Liver (tissue), 9 donors: ENCODE results near the gene PIEZO2. TPM values are rescaled to one million over a fixed set of nuclear protein-coding genes. Genes with fewer than 3 reads are reported as not detected.

Experiments
- DNase-seq: peaks from one replicate; pipeline ENCODE4 v3.0.0-alpha.2; 2017; ENCODE audit warnings: low spot score
- H3K27ac ChIP-seq, 2 donors: one replicate each; pipeline ENCODE4 v1.7.0; 2013; ENCODE audit warnings: inconsistent platforms in 2 of 2, low read length in 2 of 2, control low read depth in 1 of 2, low read depth in 1 of 2, mild to moderate bottlenecking in 1 of 2
- H3K27me3 ChIP-seq, 4 donors: one replicate each; pipeline versions ENCODE4 v1.6.1 to v1.7.0; 2013; ENCODE audit warnings: low read length in 3 of 4, inconsistent platforms in 1 of 4, mild to moderate bottlenecking in 1 of 4, moderate library complexity in 1 of 4; ENCODE audit not compliant: control insufficient read depth in 4 of 4, insufficient read depth in 4 of 4
- H3K36me3 ChIP-seq, 4 donors: one replicate each; pipeline versions ENCODE4 v1.6.1 to v1.7.0; 2013; ENCODE audit warnings: low read length in 3 of 4, mild to moderate bottlenecking in 3 of 4, low read depth in 1 of 4, moderate library complexity in 1 of 4; ENCODE audit not compliant: control insufficient read depth in 4 of 4, insufficient read depth in 3 of 4
- H3K4me1 ChIP-seq, 4 donors: one replicate each; pipeline versions ENCODE4 v1.6.1 to v1.7.0; 2013; ENCODE audit warnings: low read length in 3 of 4, mild to moderate bottlenecking in 3 of 4, moderate library complexity in 1 of 4; ENCODE audit not compliant: control insufficient read depth in 4 of 4, insufficient read depth in 4 of 4
- H3K4me3 ChIP-seq, 3 donors: one replicate each; pipeline versions ENCODE4 v1.6.1 to v1.7.0; 2013; ENCODE audit warnings: low read length in 3 of 3, control low read depth in 1 of 3, low read depth in 1 of 3, mild to moderate bottlenecking in 1 of 3
- H3K9ac ChIP-seq, 2 donors: one replicate each; pipeline ENCODE4 v1.7.0; 2013; ENCODE audit warnings: low read length in 2 of 2, mild to moderate bottlenecking in 2 of 2, moderate library complexity in 2 of 2, control low read depth in 1 of 2, low read depth in 1 of 2
- H3K9me3 ChIP-seq, 4 donors: one replicate each; pipeline versions ENCODE4 v1.6.1 to v1.7.0; 2013; ENCODE audit warnings: low read length in 3 of 4; ENCODE audit not compliant: control insufficient read depth in 4 of 4
- EGR1 ChIP-seq, 2 donors: IDR thresholded peaks; 2 replicates each; pipeline ENCODE4 v1.6.1; 2016 to 2018; ENCODE audit warnings: antibody characterized with exemption in 2 of 2, low read depth in 2 of 2
- FOXA1 ChIP-seq: IDR thresholded peaks from 2 replicates; pipeline ENCODE4 v1.6.1; 2016; ENCODE audit warnings: antibody characterized with exemption
- FOXA2 ChIP-seq: IDR thresholded peaks from 2 replicates; pipeline ENCODE4 v1.6.1; 2016; ENCODE audit warnings: antibody characterized with exemption
- GABPA ChIP-seq, 2 donors: IDR thresholded peaks in 1 of 2; conservative IDR thresholded peaks in 1 of 2; 2 replicates each; pipeline ENCODE4 v1.6.1; 2016; ENCODE audit warnings: antibody characterized with exemption in 2 of 2, mild to moderate bottlenecking in 1 of 2, moderate library complexity in 1 of 2
- HNF4A ChIP-seq, 2 donors: conservative IDR thresholded peaks; 2 replicates each; pipeline ENCODE4 v1.6.1; 2016; ENCODE audit warnings: antibody characterized with exemption in 2 of 2, mild to moderate bottlenecking in 2 of 2
- HNF4G ChIP-seq: IDR thresholded peaks from 2 replicates; pipeline ENCODE4 v1.6.1; 2016; ENCODE audit warnings: antibody characterized with exemption
- JUND ChIP-seq, 2 donors: IDR thresholded peaks; 2 replicates each; pipeline ENCODE4 v1.6.1; 2016; ENCODE audit warnings: antibody characterized with exemption in 2 of 2
- NR2F2 ChIP-seq: IDR thresholded peaks from 2 replicates; pipeline ENCODE4 v1.6.1; 2016; ENCODE audit warnings: antibody characterized with exemption
- RAD21 ChIP-seq, 2 donors: IDR thresholded peaks; 2 replicates each; pipeline ENCODE4 v1.6.1; 2016; ENCODE audit warnings: antibody characterized with exemption in 2 of 2, mild to moderate bottlenecking in 2 of 2
- RXRA ChIP-seq, 2 donors: IDR thresholded peaks; 2 replicates each; pipeline ENCODE4 v1.6.1; 2017 to 2018; ENCODE audit warnings: antibody characterized with exemption in 2 of 2, mild to moderate bottlenecking in 1 of 2
- SP1 ChIP-seq: IDR thresholded peaks from 2 replicates; pipeline ENCODE4 v1.6.1; 2018; ENCODE audit warnings: antibody characterized with exemption, mild to moderate bottlenecking
- TAF1 ChIP-seq: conservative IDR thresholded peaks from 2 replicates; pipeline ENCODE4 v1.6.1; 2016; ENCODE audit warnings: antibody characterized with exemption, mild to moderate bottlenecking
- YY1 ChIP-seq: IDR thresholded peaks from 2 replicates; pipeline ENCODE4 v1.6.1; 2016; ENCODE audit warnings: antibody characterized with exemption, mild to moderate bottlenecking
- WGBS: extraction: QIAGEN DNeasy Blood & Tissue Kit; methylation state at CpG from one replicate; pipeline ENCODE4 v1.1.7; 2013; 5-methylcytosine and 5-hydroxymethylcytosine counted together
- polyA plus RNA-seq, 2 donors: library from polyadenylated mRNA; stranded (reverse) in 1 of 2; unstranded in 1 of 2; fragments of 200-250 nt in 1 of 2; fragments of >200 nt in 1 of 2; fragmentation: Nextera tagmentation in 1 of 2; extraction: Ambion mirVana in 1 of 2; gene quantifications; one replicate each; pipeline versions ENCODE4 v1.2.1 to v1.2.3, GENCODE V29; 2013 to 2015
- total RNA-seq, 2 donors: library from RNA; depleted of rRNA; stranded (reverse); fragments of >200 nt; gene quantifications; one replicate each; pipeline ENCODE4 v1.2.3, GENCODE V29; 2014
- TF ChIP-seq, protein P1 (sequence below): IDR thresholded peaks from 2 replicates; pipeline ENCODE4 v1.6.1; 2016; ENCODE audit warnings: antibody characterized with exemption, mild to moderate bottlenecking
- TF ChIP-seq, protein P2 (sequence below): IDR thresholded peaks from 2 replicates; pipeline ENCODE4 v1.6.1; 2016; ENCODE audit warnings: antibody characterized with exemption
- TF ChIP-seq, protein P3 (sequence below): IDR thresholded peaks from 2 replicates; pipeline ENCODE4 v1.6.1; 2016; ENCODE audit warnings: antibody characterized with exemption
- TF ChIP-seq, protein P4 (sequence below): IDR thresholded peaks from 2 replicates; pipeline ENCODE4 v1.6.1; 2016; ENCODE audit warnings: antibody characterized with exemption
- TF ChIP-seq, protein P5 (sequence below): fragments of 150-350 bp; IDR thresholded peaks from 2 replicates; pipeline ENCODE4 v1.5.1; 2017; ENCODE audit warnings: improper control_type of control experiment, low read depth, low read length; ENCODE audit not compliant: missing input control
- donor health status: healthy.
- donor health status: healthy.
- donor health status: healthy.
- donor health status: healthy.
- donor health status: healthy.

The PIEZO2 gene
- total and polyA plus RNA-seq, 4 donors, result 1.1 to 12.3 (median 4.8) TPM

DNA sequence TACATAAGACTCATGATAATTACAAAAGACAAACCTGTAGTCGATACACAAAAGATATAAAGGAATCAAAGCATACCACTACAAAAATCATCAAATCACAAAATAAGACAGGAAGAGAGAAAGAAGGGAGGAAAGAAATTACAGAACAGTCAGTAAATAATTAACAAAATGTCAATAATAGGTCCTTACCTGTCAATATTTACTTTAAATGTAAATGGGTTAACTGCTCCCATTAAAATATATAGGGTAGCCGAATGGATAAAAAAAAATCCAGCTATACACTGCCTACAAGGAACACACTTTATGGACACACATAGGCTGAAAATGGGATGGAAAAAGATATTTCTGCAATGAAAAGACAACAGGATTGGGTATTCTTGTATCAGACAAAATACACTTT lies 163.7 kb downstream of the PIEZO2 start (continued):
- TF ChIP-seq, protein P1, sequence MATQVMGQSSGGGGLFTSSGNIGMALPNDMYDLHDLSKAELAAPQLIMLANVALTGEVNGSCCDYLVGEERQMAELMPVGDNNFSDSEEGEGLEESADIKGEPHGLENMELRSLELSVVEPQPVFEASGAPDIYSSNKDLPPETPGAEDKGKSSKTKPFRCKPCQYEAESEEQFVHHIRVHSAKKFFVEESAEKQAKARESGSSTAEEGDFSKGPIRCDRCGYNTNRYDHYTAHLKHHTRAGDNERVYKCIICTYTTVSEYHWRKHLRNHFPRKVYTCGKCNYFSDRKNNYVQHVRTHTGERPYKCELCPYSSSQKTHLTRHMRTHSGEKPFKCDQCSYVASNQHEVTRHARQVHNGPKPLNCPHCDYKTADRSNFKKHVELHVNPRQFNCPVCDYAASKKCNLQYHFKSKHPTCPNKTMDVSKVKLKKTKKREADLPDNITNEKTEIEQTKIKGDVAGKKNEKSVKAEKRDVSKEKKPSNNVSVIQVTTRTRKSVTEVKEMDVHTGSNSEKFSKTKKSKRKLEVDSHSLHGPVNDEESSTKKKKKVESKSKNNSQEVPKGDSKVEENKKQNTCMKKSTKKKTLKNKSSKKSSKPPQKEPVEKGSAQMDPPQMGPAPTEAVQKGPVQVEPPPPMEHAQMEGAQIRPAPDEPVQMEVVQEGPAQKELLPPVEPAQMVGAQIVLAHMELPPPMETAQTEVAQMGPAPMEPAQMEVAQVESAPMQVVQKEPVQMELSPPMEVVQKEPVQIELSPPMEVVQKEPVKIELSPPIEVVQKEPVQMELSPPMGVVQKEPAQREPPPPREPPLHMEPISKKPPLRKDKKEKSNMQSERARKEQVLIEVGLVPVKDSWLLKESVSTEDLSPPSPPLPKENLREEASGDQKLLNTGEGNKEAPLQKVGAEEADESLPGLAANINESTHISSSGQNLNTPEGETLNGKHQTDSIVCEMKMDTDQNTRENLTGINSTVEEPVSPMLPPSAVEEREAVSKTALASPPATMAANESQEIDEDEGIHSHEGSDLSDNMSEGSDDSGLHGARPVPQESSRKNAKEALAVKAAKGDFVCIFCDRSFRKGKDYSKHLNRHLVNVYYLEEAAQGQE, result no peak

DNA sequence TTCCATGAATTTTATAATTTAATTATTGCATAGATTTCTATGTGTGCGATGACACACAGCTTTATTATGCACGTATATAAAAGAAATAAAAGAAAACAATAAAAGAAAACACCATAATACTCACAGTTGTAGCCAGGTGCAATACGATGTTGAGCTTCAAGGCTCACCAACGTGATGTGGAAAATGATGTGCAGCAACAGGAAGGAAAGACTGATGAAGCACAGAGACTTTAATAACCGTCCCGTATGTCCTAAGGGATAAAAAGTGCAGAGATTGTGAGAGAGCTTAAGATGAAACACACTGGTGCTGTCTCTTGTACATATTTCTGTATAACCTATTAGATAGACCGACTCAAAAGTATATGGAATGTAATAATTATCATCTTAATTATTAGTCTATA lies 170.0 kb downstream of the PIEZO2 start:
- Histone ChIP-seq H3K27me3 (no peaks in the 10 kb centered on the region), H3K27ac (no peak overlapping the region), H3K36me3 (no peaks in the 10 kb centered on the region), H3K4me1 (no peaks in the 10 kb centered on the region), H3K9ac (no peak overlapping the region), H3K4me3 (no peak overlapping the region), H3K9me3 (peaks cover 0 to 3% (median under 1%) of the 10 kb centered on the region in 4 donors)
- DNase-seq, result no peak
- TF ChIP-seq, protein P1, result no peak
- TF ChIP-seq EGR1 (IDR thresholded peaks at IDR 0.05; ENCODE audit: low read depth in 2 of 2) (no peak), NR2F2 (no peak), YY1 (no peak), GABPA (IDR thresholded peaks at IDR 0.05 in 1 of 2, conservative IDR thresholded peaks at IDR 0.05 in 1 of 2) (no peak), TAF1 (no peak), RXRA (IDR thresholded peaks at IDR 0.05) (no peak), FOXA2 (no peak), HNF4G (no peak), HNF4A (conservative IDR thresholded peaks at IDR 0.05) (no peak), FOXA1 (no peak), SP1 (no peak), JUND (IDR thresholded peaks at IDR 0.05) (no peak), RAD21 (IDR thresholded peaks at IDR 0.05) (no peak)
- TF ChIP-seq, protein P2, sequence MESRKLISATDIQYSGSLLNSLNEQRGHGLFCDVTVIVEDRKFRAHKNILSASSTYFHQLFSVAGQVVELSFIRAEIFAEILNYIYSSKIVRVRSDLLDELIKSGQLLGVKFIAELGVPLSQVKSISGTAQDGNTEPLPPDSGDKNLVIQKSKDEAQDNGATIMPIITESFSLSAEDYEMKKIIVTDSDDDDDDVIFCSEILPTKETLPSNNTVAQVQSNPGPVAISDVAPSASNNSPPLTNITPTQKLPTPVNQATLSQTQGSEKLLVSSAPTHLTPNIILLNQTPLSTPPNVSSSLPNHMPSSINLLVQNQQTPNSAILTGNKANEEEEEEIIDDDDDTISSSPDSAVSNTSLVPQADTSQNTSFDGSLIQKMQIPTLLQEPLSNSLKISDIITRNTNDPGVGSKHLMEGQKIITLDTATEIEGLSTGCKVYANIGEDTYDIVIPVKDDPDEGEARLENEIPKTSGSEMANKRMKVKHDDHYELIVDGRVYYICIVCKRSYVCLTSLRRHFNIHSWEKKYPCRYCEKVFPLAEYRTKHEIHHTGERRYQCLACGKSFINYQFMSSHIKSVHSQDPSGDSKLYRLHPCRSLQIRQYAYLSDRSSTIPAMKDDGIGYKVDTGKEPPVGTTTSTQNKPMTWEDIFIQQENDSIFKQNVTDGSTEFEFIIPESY, result no peak
- TF ChIP-seq, protein P3, sequence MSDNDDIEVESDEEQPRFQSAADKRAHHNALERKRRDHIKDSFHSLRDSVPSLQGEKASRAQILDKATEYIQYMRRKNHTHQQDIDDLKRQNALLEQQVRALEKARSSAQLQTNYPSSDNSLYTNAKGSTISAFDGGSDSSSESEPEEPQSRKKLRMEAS, result no peak
- TF ChIP-seq, protein P4, sequence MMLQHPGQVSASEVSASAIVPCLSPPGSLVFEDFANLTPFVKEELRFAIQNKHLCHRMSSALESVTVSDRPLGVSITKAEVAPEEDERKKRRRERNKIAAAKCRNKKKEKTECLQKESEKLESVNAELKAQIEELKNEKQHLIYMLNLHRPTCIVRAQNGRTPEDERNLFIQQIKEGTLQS, result no peak
- TF ChIP-seq, protein P5, sequence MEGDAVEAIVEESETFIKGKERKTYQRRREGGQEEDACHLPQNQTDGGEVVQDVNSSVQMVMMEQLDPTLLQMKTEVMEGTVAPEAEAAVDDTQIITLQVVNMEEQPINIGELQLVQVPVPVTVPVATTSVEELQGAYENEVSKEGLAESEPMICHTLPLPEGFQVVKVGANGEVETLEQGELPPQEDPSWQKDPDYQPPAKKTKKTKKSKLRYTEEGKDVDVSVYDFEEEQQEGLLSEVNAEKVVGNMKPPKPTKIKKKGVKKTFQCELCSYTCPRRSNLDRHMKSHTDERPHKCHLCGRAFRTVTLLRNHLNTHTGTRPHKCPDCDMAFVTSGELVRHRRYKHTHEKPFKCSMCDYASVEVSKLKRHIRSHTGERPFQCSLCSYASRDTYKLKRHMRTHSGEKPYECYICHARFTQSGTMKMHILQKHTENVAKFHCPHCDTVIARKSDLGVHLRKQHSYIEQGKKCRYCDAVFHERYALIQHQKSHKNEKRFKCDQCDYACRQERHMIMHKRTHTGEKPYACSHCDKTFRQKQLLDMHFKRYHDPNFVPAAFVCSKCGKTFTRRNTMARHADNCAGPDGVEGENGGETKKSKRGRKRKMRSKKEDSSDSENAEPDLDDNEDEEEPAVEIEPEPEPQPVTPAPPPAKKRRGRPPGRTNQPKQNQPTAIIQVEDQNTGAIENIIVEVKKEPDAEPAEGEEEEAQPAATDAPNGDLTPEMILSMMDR, result no peak
- WGBS, result 81% methylated on average over 7 of the region's 7 CpGs
